Measurements from ENCODE around the gene LDB2. TPM values are rescaled to one million over a fixed set of nuclear protein-coding genes. Genes with fewer than 3 reads are reported as not detected.
A peak's percentile ranks its signal among the peaks of the same experiment; 100 is the strongest.

Gene LDB2
- 80.9 and 127 TPM in 2 replicates for total RNA-seq
- polyA plus RNA-seq, result 177 and 223 TPM in 2 replicates
- 96.2 and 115 TPM in 2 replicates for polyA plus RNA-seq (2011; cell fraction: cytosol; rRNA removed)
- polyA plus RNA-seq (2011; cell fraction: nucleus; rRNA removed), result 206 and 233 TPM in 2 replicates
- polyA plus RNA-seq (2012), result 33.8 and 37.8 TPM in 2 replicates
- polyA minus RNA-seq, result 1,293 and 1,561 TPM in 2 replicates
- not detected for polyA minus RNA-seq (2011; cell fraction: cytosol; rRNA and poly(A)+ RNA removed)
- polyA minus RNA-seq (2011; cell fraction: nucleus; rRNA and poly(A)+ RNA removed), result 1,432 and 1,514 TPM in 2 replicates
- percentile 96 among the genes with signal in this experiment for Bru-seq, nascent RNA
- BruChase-seq, experiment 1, labeled RNA remaining after a 6-hour chase, result percentile 80 among the genes with signal in this experiment
- percentile 87 among the genes with signal in this experiment for BruChase-seq, experiment 2, labeled RNA remaining after a 2-hour chase
- long read RNA-seq, transcript LDB2-202 (9 exons, 2,476 nt), result major isoform, 18 of 91 reads
- long read RNA-seq, transcript LDB2-201 (8 exons, 2,548 nt), result minor isoform, 13 of 91 reads
- long read RNA-seq, transcript LDB2-216 (8 exons, 2,295 nt), result minor isoform, 5 of 91 reads
- long read RNA-seq, partial matches to known transcripts, result 14 of 91 reads
- long read RNA-seq, other reads (novel, unspliced or antisense), result 39 of 91 reads

- POLR2A ChIA-PET, result interaction anchor here (0.6 to 1.1 kb wide), 3 partner anchors 54 to 378 kb away, joined by 3 read pairs; no protein-coding TSS in a partner anchor
- dilution Hi-C loops (cut with MboI; ENCODE audit: extremely low pct_ligation_motif_present, low sequenced_read_pairs), result no loop called here
- FAIRE-seq (peak; percentile 84), DNase-seq (ENCODE audit: low read depth, low spot score) (peak; percentile 88)
- no peak for TF ChIP-seq FOS (IDR thresholded peaks at IDR 0.05; ENCODE audit: borderline replicate concordance, insufficient read depth, low read length)
- peak; percentile 33 for TF ChIP-seq MYC (IDR thresholded peaks at IDR 0.05; ENCODE audit: low read depth, low read length)
- TF ChIP-seq, protein P1, sequence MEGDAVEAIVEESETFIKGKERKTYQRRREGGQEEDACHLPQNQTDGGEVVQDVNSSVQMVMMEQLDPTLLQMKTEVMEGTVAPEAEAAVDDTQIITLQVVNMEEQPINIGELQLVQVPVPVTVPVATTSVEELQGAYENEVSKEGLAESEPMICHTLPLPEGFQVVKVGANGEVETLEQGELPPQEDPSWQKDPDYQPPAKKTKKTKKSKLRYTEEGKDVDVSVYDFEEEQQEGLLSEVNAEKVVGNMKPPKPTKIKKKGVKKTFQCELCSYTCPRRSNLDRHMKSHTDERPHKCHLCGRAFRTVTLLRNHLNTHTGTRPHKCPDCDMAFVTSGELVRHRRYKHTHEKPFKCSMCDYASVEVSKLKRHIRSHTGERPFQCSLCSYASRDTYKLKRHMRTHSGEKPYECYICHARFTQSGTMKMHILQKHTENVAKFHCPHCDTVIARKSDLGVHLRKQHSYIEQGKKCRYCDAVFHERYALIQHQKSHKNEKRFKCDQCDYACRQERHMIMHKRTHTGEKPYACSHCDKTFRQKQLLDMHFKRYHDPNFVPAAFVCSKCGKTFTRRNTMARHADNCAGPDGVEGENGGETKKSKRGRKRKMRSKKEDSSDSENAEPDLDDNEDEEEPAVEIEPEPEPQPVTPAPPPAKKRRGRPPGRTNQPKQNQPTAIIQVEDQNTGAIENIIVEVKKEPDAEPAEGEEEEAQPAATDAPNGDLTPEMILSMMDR (IDR thresholded peaks at IDR 0.05; ENCODE audit: extremely low read depth in 1 of 2, insufficient read depth in 1 of 2, low read depth in 1 of 2, low read length in 2 of 2), result no peak
- peak; percentile 32 for TF ChIP-seq MAX (IDR thresholded peaks at IDR 0.05; ENCODE audit: insufficient read depth, insufficient read length)
- TF ChIP-seq JUN (IDR thresholded peaks at IDR 0.05; ENCODE audit: borderline replicate concordance, insufficient read depth, insufficient read length, low read depth), result no peak
- TF ChIP-seq POLR2AphosphoS5 (IDR thresholded peaks at IDR 0.05; ENCODE audit: insufficient read depth, low read depth, low read length), result peak; percentile 27
- H3K4me2 ChIP-seq (ENCODE audit: insufficient read depth, low read length), result peak within 1 kb of the TSS; percentile 100
- H3K4me3 ChIP-seq (replicated peaks in 1 of 3; ENCODE audit: insufficient read depth in 1 of 3, low read depth in 1 of 3, low read length in 3 of 3), result peak within 1 kb of the TSS; percentile 66 to 97 (median 86)
- peak within 1 kb of the TSS; percentile 59 for H3K27ac ChIP-seq (ENCODE audit: insufficient read depth, low read depth, low read length)
- intact Hi-C loops (cut with micrococcal nuclease), result loop anchor here (1.0 to 10.0 kb wide), 4 partner anchors 40 to 213 kb away; no protein-coding TSS in a partner anchor
- H3K9ac ChIP-seq (replicated peaks; ENCODE audit: extremely low read depth, insufficient read depth, low read length), result peak within 1 kb of the TSS; percentile 90
- TSS peak; percentile 48 for BruUV-seq (replicated peaks)
- no peaks in the 10 kb centered on the region for H3K9me3 ChIP-seq (replicated peaks; ENCODE audit: control insufficient read depth, insufficient read depth, low read length)
- peaks cover 38% of the 10 kb centered on the region for H3K4me1 ChIP-seq (ENCODE audit: control insufficient read depth, extremely low read depth, insufficient read depth, low read length)
- no peaks in the 10 kb centered on the region for H3K27me3 ChIP-seq (ENCODE audit: control insufficient read depth in 2 of 2, insufficient read depth in 2 of 2, low read length in 2 of 2)
- CTCF ChIA-PET, result interaction anchor here (0.6 to 4.0 kb wide), 8 partner anchors 18 to 549 kb away, joined by 3 to 20 read pairs (median 4); no protein-coding TSS in a partner anchor
- no peaks in the 10 kb centered on the region for H3K36me3 ChIP-seq (ENCODE audit: control insufficient read depth in 2 of 2, extremely low read depth in 1 of 2, insufficient read depth in 2 of 2, low read length in 2 of 2)
- H3K79me2 ChIP-seq (ENCODE audit: control insufficient read depth, insufficient read depth, low read length), result peaks cover 42% of the 10 kb centered on the region
- no peaks in the 10 kb centered on the region for H4K20me1 ChIP-seq (replicated peaks; ENCODE audit: control insufficient read depth, extremely low read depth, insufficient read depth, low read length)
- no peaks in the 10 kb centered on the region for H3K9me1 ChIP-seq (replicated peaks; ENCODE audit: control insufficient read depth, extremely low read depth, insufficient read depth, low read length)
- H2AFZ ChIP-seq (ENCODE audit: low read depth, low read length), result peak within 1 kb of the TSS; percentile 85
These were observed at the start of gene LDB2 for GRCh38 chr4:16897991-16898827. TSS of gene LDB2 (minus strand) at chr4:16898645.
